ENCODE data around the gene ABCC11.

DNA sequence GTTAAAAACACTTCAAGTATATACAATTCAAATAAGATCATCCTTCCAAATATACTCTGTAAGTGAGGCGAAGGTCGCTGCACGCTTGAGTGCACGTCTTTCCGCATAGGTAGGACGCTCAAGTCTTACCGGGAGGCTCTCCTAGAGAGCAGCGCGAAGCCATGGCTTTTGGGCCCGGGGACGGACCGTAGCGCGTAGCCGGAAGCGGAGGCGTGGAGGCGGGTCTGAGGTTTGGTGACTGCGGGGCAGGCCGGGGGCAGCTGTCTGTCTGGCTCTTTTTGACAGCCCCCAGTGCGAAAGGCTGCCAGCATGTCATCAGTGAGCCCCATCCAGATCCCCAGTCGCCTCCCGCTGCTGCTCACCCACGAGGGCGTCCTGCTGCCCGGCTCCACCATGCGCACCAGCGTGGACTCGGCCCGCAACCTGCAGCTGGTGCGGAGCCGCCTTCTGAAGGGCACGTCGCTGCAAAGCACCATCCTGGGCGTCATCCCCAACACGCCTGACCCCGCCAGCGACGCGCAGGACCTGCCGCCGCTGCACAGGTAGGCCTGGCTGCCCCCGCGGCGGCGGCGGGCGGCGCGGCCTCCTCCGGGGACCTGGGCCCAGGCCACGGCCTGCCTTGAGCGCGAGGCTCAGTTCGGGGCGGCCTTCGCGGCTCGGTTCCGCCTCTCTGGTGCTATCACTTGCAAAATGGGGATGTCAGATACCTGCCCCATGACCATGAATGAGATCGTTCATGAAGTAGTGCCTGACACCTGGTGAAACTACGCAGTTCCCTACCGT is 3.1 kb downstream of the ABCC11 start, which contains the start of gene LONP2:
- TF ChIP-seq, protein P1, sequence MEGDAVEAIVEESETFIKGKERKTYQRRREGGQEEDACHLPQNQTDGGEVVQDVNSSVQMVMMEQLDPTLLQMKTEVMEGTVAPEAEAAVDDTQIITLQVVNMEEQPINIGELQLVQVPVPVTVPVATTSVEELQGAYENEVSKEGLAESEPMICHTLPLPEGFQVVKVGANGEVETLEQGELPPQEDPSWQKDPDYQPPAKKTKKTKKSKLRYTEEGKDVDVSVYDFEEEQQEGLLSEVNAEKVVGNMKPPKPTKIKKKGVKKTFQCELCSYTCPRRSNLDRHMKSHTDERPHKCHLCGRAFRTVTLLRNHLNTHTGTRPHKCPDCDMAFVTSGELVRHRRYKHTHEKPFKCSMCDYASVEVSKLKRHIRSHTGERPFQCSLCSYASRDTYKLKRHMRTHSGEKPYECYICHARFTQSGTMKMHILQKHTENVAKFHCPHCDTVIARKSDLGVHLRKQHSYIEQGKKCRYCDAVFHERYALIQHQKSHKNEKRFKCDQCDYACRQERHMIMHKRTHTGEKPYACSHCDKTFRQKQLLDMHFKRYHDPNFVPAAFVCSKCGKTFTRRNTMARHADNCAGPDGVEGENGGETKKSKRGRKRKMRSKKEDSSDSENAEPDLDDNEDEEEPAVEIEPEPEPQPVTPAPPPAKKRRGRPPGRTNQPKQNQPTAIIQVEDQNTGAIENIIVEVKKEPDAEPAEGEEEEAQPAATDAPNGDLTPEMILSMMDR (IDR thresholded peaks at IDR 0.05), result peak in 1 of 6 experiments; percentile 5
- peak; percentile 80 to 94 for TF ChIP-seq POLR2AphosphoS5 (IDR thresholded peaks at IDR 0.05)
